ENCODE data around the gene SIAH3. TPM values are rescaled to one million over a fixed set of nuclear protein-coding genes. Genes with fewer than 3 reads are reported as not detected.

The SIAH3 gene
- total RNA-seq, 2 experiments from 2014 or later = not detected

GRCh38 chr13:45850027-45850613 is 1.4 kb downstream of the SIAH3 start:
- Mint-ChIP-seq H3K9me3 (ENCODE audit: low read depth) (peaks cover 2% of the 10 kb centered on the region), H3K36me3 (peaks cover 4% of the 10 kb centered on the region), H3K4me3 (no peak overlapping the region), H3K27me3 (peaks cover 49% of the 10 kb centered on the region), H3K4me1 (peaks cover 40% of the 10 kb centered on the region), H3K27ac (no peak overlapping the region)
- CTCF ChIA-PET = no interaction called here
- ATAC-seq (no peak), DNase-seq (no peak)

- Mint-ChIP-seq H3K4me1 (peaks cover 40% of the 10 kb centered on the region), H3K27ac (no peak overlapping the region), H3K36me3 (peaks cover 4% of the 10 kb centered on the region), H3K9me3 (ENCODE audit: low read depth) (peaks cover 2% of the 10 kb centered on the region), H3K27me3 (peaks cover 49% of the 10 kb centered on the region), H3K4me3 (no peak overlapping the region)
- DNase-seq (no peak), ATAC-seq (no peak)
- CTCF ChIA-PET = no interaction called here
Measured at GRCh38 chr13:45849408-45849807, 2.1 kb downstream of the SIAH3 start.

- ATAC-seq (peak; percentile 64), DNase-seq (peak; percentile 57)
- Mint-ChIP-seq H3K9me3 (ENCODE audit: low read depth) (no peaks in the 10 kb centered on the region), H3K4me1 (peaks cover 40% of the 10 kb centered on the region), H3K27me3 (peaks cover 36% of the 10 kb centered on the region), H3K4me3 (no peak overlapping the region), H3K27ac (peak overlapping the region; percentile 16), H3K36me3 (no peaks in the 10 kb centered on the region)
- CTCF ChIA-PET = interaction anchor here (0.7 to 1.6 kb wide), 2 partner anchors 40 to 309 kb away, joined by 3 to 6 read pairs; no protein-coding TSS in a partner anchor
Measured at GRCh38 chr13:45847554-45848224, 3.9 kb downstream of the SIAH3 start.

DNA sequence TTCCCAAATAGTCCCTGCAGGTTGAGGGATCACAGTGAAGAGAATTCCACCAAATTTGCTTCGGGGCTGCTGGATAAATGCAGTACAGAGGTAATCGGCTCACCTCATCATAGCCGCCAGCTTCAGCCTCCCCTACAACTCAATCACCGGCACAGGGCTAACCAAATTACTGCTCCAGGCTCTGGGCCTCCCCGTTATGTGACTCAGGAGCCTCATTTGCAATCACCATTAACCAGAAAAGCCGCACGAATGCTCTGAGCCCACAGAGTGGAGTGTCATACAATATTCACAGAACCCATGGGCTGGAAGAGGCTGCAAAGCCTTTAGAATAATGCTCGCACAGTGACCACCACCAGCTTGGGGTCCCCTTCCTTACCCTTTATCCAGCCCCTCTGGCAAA is 4.9 kb downstream of the SIAH3 start:
- H3K9me3 Mint-ChIP-seq (ENCODE audit: low read depth) = no peaks in the 10 kb centered on the region
- H3K36me3 Mint-ChIP-seq = no peaks in the 10 kb centered on the region
- no peak overlapping the region for H3K27ac Mint-ChIP-seq
- ATAC-seq = no peak
- peaks cover 27% of the 10 kb centered on the region for H3K27me3 Mint-ChIP-seq
- no peak overlapping the region for H3K4me3 Mint-ChIP-seq
- CTCF ChIA-PET = interaction anchor here (1.6 kb wide), 1 partner anchor 39 kb away, joined by 6 read pairs; no protein-coding TSS in a partner anchor
- no peak for DNase-seq
- H3K4me1 Mint-ChIP-seq = peaks cover 40% of the 10 kb centered on the region

GRCh38 chr13:45838171-45838745 is 13.3 kb downstream of the SIAH3 start:
- Mint-ChIP-seq H3K36me3 (no peaks in the 10 kb centered on the region), H3K4me1 (no peaks in the 10 kb centered on the region), H3K27ac (no peak overlapping the region), H3K27me3 (no peaks in the 10 kb centered on the region), H3K9me3 (ENCODE audit: low read depth) (no peaks in the 10 kb centered on the region), H3K4me3 (no peak overlapping the region)
- no peak for ATAC-seq
- CTCF ChIA-PET = no interaction called here
- no peak for DNase-seq

- Mint-ChIP-seq H3K4me1 (no peaks in the 10 kb centered on the region), H3K9me3 (ENCODE audit: low read depth) (no peaks in the 10 kb centered on the region), H3K27ac (no peak overlapping the region), H3K36me3 (no peaks in the 10 kb centered on the region), H3K27me3 (no peaks in the 10 kb centered on the region), H3K4me3 (no peak overlapping the region)
- CTCF ChIA-PET = no interaction called here
- ATAC-seq = no peak
- DNase-seq = no peak
Measured at GRCh38 chr13:45837111-45837510, 14.4 kb downstream of the SIAH3 start.

DNA sequence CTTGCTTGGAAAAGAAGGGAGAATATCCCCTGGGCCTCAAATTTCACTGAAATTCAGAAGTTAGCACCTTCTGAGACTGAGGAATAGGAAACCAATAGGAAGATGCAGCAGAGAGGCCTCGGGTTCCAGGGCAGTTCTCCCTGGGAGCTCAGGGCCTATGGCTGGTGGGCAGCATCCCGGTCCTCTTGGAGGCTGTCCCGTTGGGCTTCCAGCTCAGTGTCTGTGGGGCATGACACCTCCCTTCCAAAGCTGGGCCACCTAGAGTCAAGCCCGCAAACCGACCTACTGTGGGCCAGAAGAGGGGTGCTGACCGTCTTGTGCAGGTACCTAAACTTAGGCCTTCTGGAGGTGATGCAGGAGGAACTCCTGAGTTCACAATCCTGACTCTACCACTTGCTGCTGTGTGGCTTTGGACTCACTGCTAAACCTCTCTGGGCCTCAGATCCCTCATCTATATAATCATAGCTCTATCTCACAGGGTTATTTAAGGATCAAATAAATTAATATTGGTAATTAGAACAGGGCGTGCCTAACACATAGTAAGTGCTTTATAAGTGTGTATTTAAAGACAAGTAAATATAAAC is 17.1 kb downstream of the SIAH3 start:
- DNase-seq = peak; percentile 9
- Mint-ChIP-seq H3K27me3 (no peaks in the 10 kb centered on the region), H3K36me3 (no peaks in the 10 kb centered on the region), H3K27ac (no peak overlapping the region), H3K4me1 (no peaks in the 10 kb centered on the region), H3K9me3 (ENCODE audit: low read depth) (no peaks in the 10 kb centered on the region), H3K4me3 (no peak overlapping the region)
- CTCF ChIA-PET = no interaction called here
- ATAC-seq = no peak

DNA sequence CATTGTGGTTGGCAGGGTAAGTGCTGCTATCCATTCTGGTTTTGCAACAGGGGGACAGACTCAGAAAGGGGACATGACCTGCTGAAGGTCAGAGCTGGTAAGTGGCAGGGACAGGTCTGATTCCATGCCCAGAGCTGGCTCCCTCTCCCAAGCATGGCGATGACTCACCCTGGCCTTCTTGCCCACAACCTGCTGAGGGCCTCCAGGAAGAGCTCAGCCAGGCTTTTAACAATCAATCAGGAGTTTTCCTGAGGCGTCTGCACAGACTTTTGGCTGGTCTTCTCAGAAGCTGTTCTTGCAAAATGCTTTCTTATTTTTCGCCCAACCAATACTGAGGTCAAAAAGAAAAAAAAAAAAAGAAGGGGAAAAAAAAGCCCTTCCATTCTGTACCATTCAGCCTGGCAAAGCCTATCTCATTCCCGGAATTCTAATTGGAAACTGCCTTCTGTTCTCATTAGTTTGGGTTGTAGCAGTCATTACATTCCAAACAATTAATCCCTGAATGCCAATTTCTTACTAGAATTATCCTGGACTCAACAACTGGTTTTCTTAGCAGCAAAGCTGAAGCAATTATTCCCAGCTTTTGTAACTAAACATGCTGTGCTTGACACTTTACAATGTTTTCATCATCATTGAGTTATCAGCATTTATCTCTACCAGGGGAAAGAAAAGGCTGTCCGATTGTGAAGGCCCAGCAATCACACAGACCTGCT is 17.7 kb downstream of the SIAH3 start:
- CTCF ChIA-PET = no interaction called here
- Mint-ChIP-seq H3K4me1 (no peaks in the 10 kb centered on the region), H3K4me3 (no peak overlapping the region), H3K9me3 (ENCODE audit: low read depth) (no peaks in the 10 kb centered on the region), H3K27me3 (no peaks in the 10 kb centered on the region), H3K36me3 (no peaks in the 10 kb centered on the region), H3K27ac (no peak overlapping the region)
- ATAC-seq (no peak), DNase-seq (no peak)

DNA sequence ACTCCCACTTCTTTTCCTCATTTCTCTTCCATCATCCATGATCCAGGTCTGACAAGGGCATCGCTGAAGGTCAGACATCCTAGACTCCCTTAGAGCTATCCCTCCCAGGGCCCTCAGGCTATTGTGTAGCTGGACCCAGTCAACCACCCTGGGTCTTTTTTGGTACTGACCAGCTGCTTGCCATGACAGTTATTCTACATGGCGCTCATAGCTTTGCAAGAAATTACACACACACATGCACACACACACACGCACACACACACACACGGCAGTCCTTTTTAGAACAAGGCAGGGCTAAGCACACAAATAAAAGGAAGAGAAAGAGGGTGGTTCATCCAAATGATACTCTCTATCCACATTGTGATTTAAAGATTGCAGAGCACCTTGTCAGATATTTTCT is 18.3 kb downstream of the SIAH3 start:
- no peaks in the 10 kb centered on the region for H3K27me3 Mint-ChIP-seq
- CTCF ChIA-PET = no interaction called here
- no peak overlapping the region for H3K27ac Mint-ChIP-seq
- H3K36me3 Mint-ChIP-seq = no peaks in the 10 kb centered on the region
- DNase-seq (no peak), ATAC-seq (no peak)
- H3K9me3 Mint-ChIP-seq (ENCODE audit: low read depth) = no peaks in the 10 kb centered on the region
- H3K4me1 Mint-ChIP-seq = no peaks in the 10 kb centered on the region
- no peak overlapping the region for H3K4me3 Mint-ChIP-seq

DNA sequence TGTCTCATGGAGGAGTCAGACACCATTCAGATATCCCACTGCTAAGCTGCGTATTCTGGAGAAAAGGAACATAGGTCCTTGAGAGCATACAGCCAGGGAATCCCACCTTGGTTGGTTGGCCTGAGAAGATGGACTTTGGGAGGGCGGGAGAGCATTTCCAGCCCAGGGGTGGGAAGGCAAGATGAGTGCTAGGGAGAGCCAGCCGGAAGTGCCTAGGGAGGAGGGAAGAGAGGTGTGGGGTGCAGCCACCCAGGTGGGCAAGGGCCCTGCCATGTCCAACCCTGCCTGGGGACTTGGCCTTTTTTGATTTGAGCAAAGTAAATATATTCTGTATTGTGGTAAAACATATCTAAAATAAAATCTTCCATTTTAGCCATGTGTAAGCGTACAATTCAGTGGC is 19.7 kb downstream of the SIAH3 start:
- Mint-ChIP-seq H3K36me3 (no peaks in the 10 kb centered on the region), H3K9me3 (ENCODE audit: low read depth) (no peaks in the 10 kb centered on the region), H3K27ac (no peak overlapping the region), H3K4me1 (peaks cover under 1% of the 10 kb centered on the region), H3K27me3 (no peaks in the 10 kb centered on the region), H3K4me3 (no peak overlapping the region)
- CTCF ChIA-PET = no interaction called here
- ATAC-seq (no peak), DNase-seq (no peak)

DNA sequence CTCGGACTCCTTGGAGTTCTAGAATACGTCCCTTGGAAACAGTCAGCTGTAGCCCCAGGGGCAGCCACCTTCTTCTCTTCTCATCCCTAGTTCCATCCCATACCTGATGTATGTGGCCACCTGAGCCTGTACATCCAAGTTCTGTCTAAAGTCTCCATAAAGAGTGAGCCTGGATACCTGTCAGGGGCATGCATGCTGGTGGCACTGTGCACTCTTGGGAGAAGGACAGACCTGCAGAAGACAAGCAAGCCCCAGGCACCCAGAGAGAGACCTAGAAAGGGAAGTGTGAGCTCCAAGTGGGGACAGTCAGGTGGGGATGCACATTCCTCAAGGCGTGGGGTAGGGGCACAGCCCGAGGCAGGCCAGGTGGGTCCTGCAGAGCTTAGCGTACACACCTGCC is 21.4 kb downstream of the SIAH3 start:
- Mint-ChIP-seq H3K27ac (no peak overlapping the region), H3K4me1 (peaks cover 4% of the 10 kb centered on the region), H3K36me3 (no peaks in the 10 kb centered on the region), H3K27me3 (no peaks in the 10 kb centered on the region), H3K4me3 (no peak overlapping the region), H3K9me3 (ENCODE audit: low read depth) (no peaks in the 10 kb centered on the region)
- ATAC-seq (no peak), DNase-seq (no peak)
- CTCF ChIA-PET = no interaction called here

GRCh38 chr13:45828256-45828968 is 23.1 kb downstream of the SIAH3 start:
- Mint-ChIP-seq H3K27ac (no peak overlapping the region), H3K9me3 (ENCODE audit: low read depth) (no peaks in the 10 kb centered on the region), H3K4me1 (peaks cover 4% of the 10 kb centered on the region), H3K27me3 (no peaks in the 10 kb centered on the region), H3K4me3 (no peak overlapping the region), H3K36me3 (no peaks in the 10 kb centered on the region)
- CTCF ChIA-PET = no interaction called here
- ATAC-seq (no peak), DNase-seq (no peak)

DNA sequence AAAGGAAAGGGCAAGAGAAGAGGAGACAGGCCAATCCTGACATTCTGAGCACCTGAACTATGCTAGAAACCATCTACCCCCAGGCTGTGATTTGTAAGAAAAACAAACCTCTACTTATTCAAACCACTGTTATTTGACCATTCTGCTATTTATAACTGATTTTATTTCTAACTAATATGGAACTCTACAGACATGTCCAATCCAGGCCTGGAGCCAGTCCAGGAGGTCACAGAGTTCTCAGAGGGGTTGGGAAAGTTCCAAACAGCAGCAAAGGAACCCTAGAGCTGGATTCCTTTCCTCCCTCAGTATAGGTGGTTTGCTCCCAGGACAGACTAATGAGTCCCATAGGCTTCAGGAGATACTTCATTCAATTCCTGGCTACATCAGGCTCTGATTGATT is 24.2 kb downstream of the SIAH3 start:
- DNase-seq (no peak), ATAC-seq (no peak)
- H3K27ac Mint-ChIP-seq = no peak overlapping the region
- no peak overlapping the region for H3K4me3 Mint-ChIP-seq
- H3K4me1 Mint-ChIP-seq = peaks cover 4% of the 10 kb centered on the region
- no peaks in the 10 kb centered on the region for H3K9me3 Mint-ChIP-seq (ENCODE audit: low read depth)
- no peaks in the 10 kb centered on the region for H3K27me3 Mint-ChIP-seq
- CTCF ChIA-PET = no interaction called here
- no peaks in the 10 kb centered on the region for H3K36me3 Mint-ChIP-seq
